BJ (cell line): Measurements from ENCODE around the gene TULP3. TPM values are rescaled to one million over a fixed set of nuclear protein-coding genes. Genes with fewer than 3 reads are reported as not detected.
A peak's percentile ranks its signal among the peaks of the same experiment; 100 is the strongest.

Experiments
- CTCF ChIA-PET: fragments of 350-600 bp; formaldehyde crosslinking; extraction: SDS; loops from one replicate; lab custom pipeline; 2021; ENCODE audit warnings: antibody characterized with exemption, inconsistent platforms; lab: Yijun Ruan, JAX
- POLR2A ChIA-PET: fragments of 300-600 bp; sonication (Branson Sonifier 250); formaldehyde crosslinking; extraction: SDS; loops from one replicate; lab custom pipeline; 2021; ENCODE audit warnings: antibody characterized with exemption; lab: Charles Lee
- DNase-seq: peaks from one replicate; pipeline ENCODE4 v3.0.0-alpha.2; 2011; ENCODE audit warnings: low read depth
- H3K27me3 ChIP-seq: 2 replicates; pipeline ENCODE4 v1.6.0; 2011; ENCODE audit warnings: low read length; ENCODE audit not compliant: control insufficient read depth, insufficient read depth
- H3K36me3 ChIP-seq: 2 replicates; pipeline ENCODE4 v1.5.1; 2011; ENCODE audit warnings: low read length; ENCODE audit not compliant: control insufficient read depth, insufficient read depth
- H3K4me3 ChIP-seq: 2 replicates; pipeline ENCODE4 v1.5.1; 2011; ENCODE audit warnings: low read depth, mild to moderate bottlenecking, control low read depth, low read length
- polyA plus RNA-seq: library from polyadenylated mRNA; depleted of rRNA; stranded (reverse); fragments of >200 nt; gene quantifications from 2 replicates; pipeline ENCODE4 v1.2.3, GENCODE V29; 2011
- TF ChIP-seq, protein P1 (sequence below): IDR thresholded peaks from 2 replicates; pipeline ENCODE4 v1.5.1; 2011; ENCODE audit warnings: low read depth, mild to moderate bottlenecking, control low read depth, inconsistent platforms, low read length, moderate library complexity; ENCODE audit not compliant: insufficient read depth

Gene TULP3
- polyA plus RNA-seq, 1 experiment: 43.7 TPM

DNA sequence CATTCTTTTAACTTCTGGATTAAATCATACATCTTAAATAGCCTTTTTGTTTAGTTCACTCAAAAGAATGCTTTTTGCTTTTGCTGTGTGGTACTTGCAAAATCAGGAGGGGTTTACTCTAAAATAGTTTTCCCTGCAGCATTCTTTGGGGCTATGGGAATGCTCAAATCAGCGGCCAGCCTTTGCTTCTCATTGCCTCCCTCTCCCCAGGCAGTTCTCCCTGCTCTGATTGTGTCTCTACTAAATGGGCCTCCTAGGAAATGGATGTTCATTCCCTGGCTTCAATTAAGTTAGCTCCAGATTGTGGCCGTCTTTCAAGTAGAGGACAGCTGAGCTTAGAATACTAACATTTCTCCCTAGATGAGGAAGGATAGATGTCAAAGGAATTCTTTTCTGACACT lies 4.4 kb downstream of the TULP3 start:
- CTCF ChIA-PET: interaction anchor here (0.6 to 2.0 kb wide), 5 partner anchors 10 to 139 kb away, joined by 3 to 7 read pairs (median 4); no protein-coding TSS in a partner anchor
- Histone ChIP-seq H3K27me3 (no peaks in the 10 kb centered on the region), H3K36me3 (no peaks in the 10 kb centered on the region), H3K4me3 (no peak overlapping the region)
- DNase-seq: peak; percentile 50
- TF ChIP-seq, protein P1, sequence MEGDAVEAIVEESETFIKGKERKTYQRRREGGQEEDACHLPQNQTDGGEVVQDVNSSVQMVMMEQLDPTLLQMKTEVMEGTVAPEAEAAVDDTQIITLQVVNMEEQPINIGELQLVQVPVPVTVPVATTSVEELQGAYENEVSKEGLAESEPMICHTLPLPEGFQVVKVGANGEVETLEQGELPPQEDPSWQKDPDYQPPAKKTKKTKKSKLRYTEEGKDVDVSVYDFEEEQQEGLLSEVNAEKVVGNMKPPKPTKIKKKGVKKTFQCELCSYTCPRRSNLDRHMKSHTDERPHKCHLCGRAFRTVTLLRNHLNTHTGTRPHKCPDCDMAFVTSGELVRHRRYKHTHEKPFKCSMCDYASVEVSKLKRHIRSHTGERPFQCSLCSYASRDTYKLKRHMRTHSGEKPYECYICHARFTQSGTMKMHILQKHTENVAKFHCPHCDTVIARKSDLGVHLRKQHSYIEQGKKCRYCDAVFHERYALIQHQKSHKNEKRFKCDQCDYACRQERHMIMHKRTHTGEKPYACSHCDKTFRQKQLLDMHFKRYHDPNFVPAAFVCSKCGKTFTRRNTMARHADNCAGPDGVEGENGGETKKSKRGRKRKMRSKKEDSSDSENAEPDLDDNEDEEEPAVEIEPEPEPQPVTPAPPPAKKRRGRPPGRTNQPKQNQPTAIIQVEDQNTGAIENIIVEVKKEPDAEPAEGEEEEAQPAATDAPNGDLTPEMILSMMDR: no peak
- POLR2A ChIA-PET: no interaction called here

- no peak for DNase-seq
- ChIA-PET CTCF (interaction anchor here (0.7 to 2.0 kb wide), 5 partner anchors 11 to 139 kb away, joined by 3 to 7 read pairs (median 4); no protein-coding TSS in a partner anchor), POLR2A (no interaction called here)
- Histone ChIP-seq H3K4me3 (no peak overlapping the region), H3K36me3 (no peaks in the 10 kb centered on the region), H3K27me3 (no peaks in the 10 kb centered on the region)
- TF ChIP-seq, protein P1: no peak
Measured at GRCh38 chr12:2895511-2895910, 4.8 kb downstream of the TULP3 start.

DNA sequence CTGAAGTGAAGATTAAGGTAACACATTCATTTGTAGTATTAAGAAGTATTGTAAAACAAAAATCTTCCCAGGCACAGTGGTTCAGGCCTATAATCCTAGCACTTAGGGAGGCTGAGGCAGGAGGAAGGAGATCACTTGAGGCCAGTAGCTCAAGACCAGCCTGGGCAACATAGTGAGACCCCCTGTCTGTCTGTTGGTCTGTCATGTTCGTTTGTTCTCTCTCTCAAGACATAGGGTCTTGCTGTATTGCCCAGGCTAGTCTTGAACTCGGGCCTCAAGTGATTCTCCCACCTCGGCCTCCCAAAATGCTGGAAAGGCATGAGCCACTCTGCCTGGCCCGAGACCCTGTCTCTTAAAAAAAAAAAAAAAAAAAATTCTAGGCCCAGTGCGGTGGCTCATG lies 6.7 kb downstream of the TULP3 start:
- TF ChIP-seq, protein P1: no peak
- no peaks in the 10 kb centered on the region for H3K36me3 ChIP-seq
- POLR2A ChIA-PET: no interaction called here
- H3K4me3 ChIP-seq: no peak overlapping the region
- no peak for DNase-seq
- H3K27me3 ChIP-seq: no peaks in the 10 kb centered on the region
- CTCF ChIA-PET: no interaction called here

DNA sequence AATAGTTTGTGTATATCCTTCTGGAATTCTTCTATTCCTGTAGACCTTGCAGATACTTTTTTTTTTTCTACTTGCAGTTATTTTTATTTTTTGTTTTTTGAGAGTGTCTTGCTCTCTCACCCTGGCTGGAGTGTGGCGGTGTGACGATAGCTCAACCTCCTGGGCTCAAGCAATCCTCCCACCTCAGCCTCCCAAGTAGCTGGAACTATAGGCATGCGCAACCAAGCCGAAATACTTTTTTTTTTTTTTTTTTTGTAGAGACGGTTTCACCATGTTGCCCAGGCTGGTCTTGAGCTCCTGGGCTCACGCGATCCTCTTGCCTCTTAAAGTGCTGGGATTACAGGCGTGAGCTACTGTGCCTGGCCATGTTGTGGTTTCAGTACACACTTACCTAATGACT lies 10.0 kb downstream of the TULP3 start:
- Histone ChIP-seq H3K27me3 (no peaks in the 10 kb centered on the region), H3K36me3 (peaks cover 2% of the 10 kb centered on the region; the same call in 1 of the 2 replicates), H3K4me3 (no peak overlapping the region)
- DNase-seq: no peak
- TF ChIP-seq, protein P1: no peak
- POLR2A ChIA-PET: no interaction called here
- CTCF ChIA-PET: interaction anchor here (0.7 to 0.9 kb wide), 2 partner anchors 44 to 134 kb away, joined by 3 read pairs; no protein-coding TSS in a partner anchor

DNA sequence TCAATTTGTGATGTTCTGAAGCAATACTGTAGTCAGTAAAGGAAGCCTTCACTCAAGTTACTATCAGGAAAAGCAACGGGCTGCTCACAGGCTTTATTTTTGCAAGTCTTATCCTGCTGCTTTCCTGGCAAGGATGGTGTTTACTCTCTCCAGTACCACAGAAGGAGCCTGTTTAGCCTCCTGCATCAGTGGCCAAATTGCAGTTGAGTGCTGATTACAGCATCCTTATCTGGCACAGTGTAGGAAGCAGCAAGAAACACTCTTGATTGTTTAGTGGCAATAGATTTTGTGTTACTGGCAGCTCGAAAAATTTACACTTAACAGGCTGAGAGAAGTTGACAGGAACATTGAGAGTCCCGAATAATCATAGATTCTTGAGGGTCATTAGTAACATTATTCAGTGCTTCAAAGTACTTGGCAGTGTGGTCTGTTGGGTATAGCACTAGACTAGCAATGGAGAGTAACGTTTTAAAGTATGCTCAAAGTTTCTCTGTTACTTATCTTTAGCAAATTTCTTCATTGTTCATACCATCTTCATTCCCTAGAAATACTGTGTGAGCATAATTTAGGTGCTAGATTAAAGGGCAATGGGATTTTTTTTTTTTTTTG lies 11.7 kb downstream of the TULP3 start:
- CTCF ChIA-PET: no interaction called here
- POLR2A ChIA-PET: no interaction called here
- Histone ChIP-seq H3K36me3 (peaks cover 2% of the 10 kb centered on the region; the same call in 1 of the 2 replicates), H3K4me3 (no peak overlapping the region), H3K27me3 (no peaks in the 10 kb centered on the region)
- TF ChIP-seq, protein P1: no peak
- DNase-seq: no peak
